Thyroid gland (tissue), 4 donors: ENCODE results near the gene SMARCC1. TPM values are rescaled to one million over a fixed set of nuclear protein-coding genes. Genes with fewer than 3 reads are reported as not detected.

Source experiments
- DNase-seq, 2 donors: peaks; one replicate each; pipeline ENCODE4 v3.0.0-alpha.2; 2019
- H3K27ac ChIP-seq, 3 donors: fragments of 200-600 bp; sonication (generic); 1 replicate in 2 of 3; 2 replicates in 1 of 3; pipeline ENCODE4 v1.5.1; 2016 to 2019; ENCODE audit warnings: mild to moderate bottlenecking in 1 of 3, moderate library complexity in 1 of 3
- H3K27me3 ChIP-seq: fragments of 200-600 bp; sonication (generic); one replicate; pipeline ENCODE4 v1.5.1; 2019
- H3K36me3 ChIP-seq, 2 donors: fragments of 200-600 bp; sonication (generic); one replicate each; pipeline ENCODE4 v1.5.1; 2016 to 2019
- H3K4me1 ChIP-seq, 2 donors: fragments of 200-600 bp; sonication (generic); one replicate each; pipeline ENCODE4 v1.5.1; 2017 to 2019
- H3K4me3 ChIP-seq, 3 donors: fragments of 200-600 bp; sonication (generic); replicated peaks in 1 of 3; 1 replicate in 2 of 3; 2 replicates in 1 of 3; pipeline ENCODE4 v1.5.1; 2016; ENCODE audit warnings: mild to moderate bottlenecking in 1 of 3
- H3K9me3 ChIP-seq: fragments of 200-600 bp; sonication (generic); one replicate; pipeline ENCODE4 v1.5.1; 2017
- CTCF ChIP-seq, 6 experiments: fragments of 200-600 bp in 3 of 6; fragments of 450-650 bp in 3 of 6; sonication (generic) in 3 of 6; IDR thresholded peaks; one replicate each; pipeline ENCODE4 v1.5.1; 2016 to 2019; ENCODE audit warnings: antibody characterized with exemption in 6 of 6, mild to moderate bottlenecking in 2 of 6, inconsistent platforms in 1 of 6, moderate library complexity in 1 of 6
- POLR2A ChIP-seq, 2 donors: fragments of 450-650 bp; IDR thresholded peaks; one replicate each; pipeline ENCODE4 v1.6.1; 2017; ENCODE audit warnings: antibody characterized with exemption in 2 of 2, mild to moderate bottlenecking in 2 of 2, moderate library complexity in 1 of 2
- WGBS, 2 donors: methylation state at CpG; one replicate each; pipeline ENCODE4 v1.1.5; 2017; 5-methylcytosine and 5-hydroxymethylcytosine counted together
- intact Hi-C: fragments of 100-400 bp; cut with DNase I; formaldehyde crosslinking; loops from one replicate; pipeline ENCODE4 v1.15.1; 2023
- total RNA-seq, 4 donors: library from RNA; depleted of rRNA; stranded (reverse); fragments of >200 nt; gene quantifications; one replicate each; pipeline ENCODE4 v1.2.3, GENCODE V29; 2016

Gene SMARCC1
- total RNA-seq, 4 donors from 2014 or later = 38.0 to 49.2 (median 45.4) TPM

- Histone ChIP-seq H3K4me1 (peaks cover 7 to 15% of the 10 kb centered on the region in 2 donors), H3K4me3 (no peak overlapping the region), H3K36me3 (peaks cover 0 to 3% of the 10 kb centered on the region in 2 donors), H3K27ac (no peak overlapping the region), H3K27me3 (no peaks in the 10 kb centered on the region), H3K9me3 (no peaks in the 10 kb centered on the region)
- intact Hi-C loops = no loop called here
- 79 to 92% methylated on average over 4 of the region's 4 CpGs for WGBS, 2 donors
- no peak for DNase-seq
- no peak for TF ChIP-seq POLR2A (IDR thresholded peaks at IDR 0.05)
- no peak for TF ChIP-seq CTCF (IDR thresholded peaks at IDR 0.05)
These were observed 199.9 kb downstream of the SMARCC1 start for GRCh38 chr3:47581835-47582234.

- intact Hi-C loops = no loop called here
- DNase-seq = peak in 1 of 2 donors; percentile 14
- TF ChIP-seq POLR2A (IDR thresholded peaks at IDR 0.05) = no peak
- TF ChIP-seq CTCF (IDR thresholded peaks at IDR 0.05) = no peak
- H3K4me3 ChIP-seq = no peak overlapping the region
- H3K27ac ChIP-seq = no peak overlapping the region
- no peaks in the 10 kb centered on the region for H3K9me3 ChIP-seq
- 67% methylated on average over 5 of the region's 5 CpGs for WGBS, 2 donors
- peaks cover 0 to 3% of the 10 kb centered on the region in 2 donors for H3K36me3 ChIP-seq
- H3K27me3 ChIP-seq = no peaks in the 10 kb centered on the region
- H3K4me1 ChIP-seq = peaks cover 7 to 15% of the 10 kb centered on the region in 2 donors
These were observed 200.3 kb downstream of the SMARCC1 start for GRCh38 chr3:47581422-47581821.

GRCh38 chr3:47580481-47580880, 201.2 kb downstream of the SMARCC1 start:
- TF ChIP-seq CTCF (IDR thresholded peaks at IDR 0.05) (no peak), POLR2A (IDR thresholded peaks at IDR 0.05) (no peak)
- no peaks in the 10 kb centered on the region for H3K9me3 ChIP-seq
- H3K4me1 ChIP-seq = peaks cover 7 to 15% of the 10 kb centered on the region in 2 donors
- H3K36me3 ChIP-seq = peaks cover 0 to 3% of the 10 kb centered on the region in 2 donors
- no peaks in the 10 kb centered on the region for H3K27me3 ChIP-seq
- intact Hi-C loops = no loop called here
- no peak for DNase-seq
- 69 to 70% methylated on average over 4 of the region's 4 CpGs for WGBS, 2 donors
- H3K4me3 ChIP-seq = no peak overlapping the region
- no peak overlapping the region for H3K27ac ChIP-seq

- intact Hi-C loops = no loop called here
- Histone ChIP-seq H3K9me3 (no peaks in the 10 kb centered on the region), H3K36me3 (no peaks in the 10 kb centered on the region), H3K4me3 (no peak overlapping the region), H3K27ac (no peak overlapping the region), H3K4me1 (peaks cover 7 to 15% of the 10 kb centered on the region in 2 donors), H3K27me3 (no peaks in the 10 kb centered on the region)
- DNase-seq = no peak
- TF ChIP-seq POLR2A (IDR thresholded peaks at IDR 0.05) (no peak), CTCF (IDR thresholded peaks at IDR 0.05) (no peak)
- 73 to 84% methylated on average over 2 of the region's 2 CpGs for WGBS, 2 donors
These were observed 201.8 kb downstream of the SMARCC1 start for GRCh38 chr3:47579875-47580274.

- 1 to 25% methylated on average over 10 to 15 of the region's 121 CpGs for WGBS, 2 donors
- Histone ChIP-seq H3K27me3 (no peaks in the 10 kb centered on the region), H3K27ac (no peak within 1 kb of the TSS), H3K4me3 (peak within 1 kb of the TSS in 2 of 3 donors; percentile 22 to 60), H3K36me3 (no peaks in the 10 kb centered on the region), H3K9me3 (no peaks in the 10 kb centered on the region), H3K4me1 (peaks cover 7 to 15% of the 10 kb centered on the region in 2 donors)
- intact Hi-C loops = no loop called here
- DNase-seq = peak; percentile 27
- TF ChIP-seq POLR2A (IDR thresholded peaks at IDR 0.05) (no peak), CTCF (IDR thresholded peaks at IDR 0.05) (no peak)
These were observed 202.7 kb downstream of the SMARCC1 start, which contains the start of gene CSPG5 for GRCh38 chr3:47578691-47579632. TSS of gene CSPG5 (minus strand) at chr3:47578865. CDS start at chr3:47578693, 172 bp downstream.
